Mesodermal cell (in vitro differentiated cells): ENCODE results near the gene ARHGEF40.

ENCODE experiments used
- H3K27ac ChIP-seq: 2 replicates; pipeline ENCODE4 v1.7.0; 2013; ENCODE audit warnings: mild to moderate bottlenecking, low read depth, low read length, moderate library complexity; ENCODE audit not compliant: severe bottlenecking
- H3K36me3 ChIP-seq: 2 replicates; pipeline ENCODE4 v1.7.1; 2013; ENCODE audit warnings: mild to moderate bottlenecking, low read length, moderate library complexity; ENCODE audit not compliant: control insufficient read depth, insufficient read depth
- H3K4me1 ChIP-seq: one replicate; pipeline ENCODE4 v1.7.1; 2013; ENCODE audit warnings: mild to moderate bottlenecking, low read length; ENCODE audit not compliant: insufficient read depth, control insufficient read depth, poor library complexity, severe bottlenecking
- H3K4me3 ChIP-seq: 2 replicates; pipeline ENCODE4 v1.7.0; 2013; ENCODE audit warnings: low read length, control low read depth, mild to moderate bottlenecking; ENCODE audit not compliant: insufficient read depth, poor library complexity, severe bottlenecking; ENCODE audit errors: extremely low read depth
- H3K9me3 ChIP-seq: 2 replicates; pipeline ENCODE4 v1.7.1; 2013; ENCODE audit warnings: mild to moderate bottlenecking, low read length, moderate library complexity; ENCODE audit not compliant: control insufficient read depth
- WGBS, 2 experiments: methylation state at CpG; one replicate each; pipeline ENCODE4 v1.1.5; 2013; ENCODE audit warnings: missing lambda C conversion rate in 2 of 2; ENCODE audit not compliant: insufficient coverage in 2 of 2; 5-methylcytosine and 5-hydroxymethylcytosine counted together

Gene ARHGEF40

DNA sequence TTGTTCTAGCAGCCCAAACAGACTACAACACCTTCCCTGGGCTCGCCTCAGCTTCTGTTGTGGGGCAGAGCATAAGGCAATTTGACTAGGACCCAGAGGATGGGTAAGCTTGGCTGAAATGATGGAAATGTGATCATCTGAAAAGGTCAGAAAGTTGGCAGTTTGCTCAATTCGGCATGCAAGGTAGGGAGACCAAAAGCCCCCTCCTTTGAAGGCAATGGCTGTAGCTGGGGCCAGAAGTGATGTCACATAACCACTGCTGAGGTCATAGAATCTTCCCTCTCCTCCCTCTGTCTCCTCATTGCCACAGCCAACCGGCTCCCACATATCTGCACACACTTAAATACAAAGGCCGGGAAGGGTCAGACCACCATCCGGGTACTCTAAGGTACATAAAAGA, 40.2 kb upstream of the ARHGEF40 start, which contains the start of gene TPPP2:
Gene TPPP2, plus strand, starts transcription at position 301 of the 400 bp plus-strand sequence. CDS start 365 bp downstream, outside the sequence.
- Histone ChIP-seq H3K36me3 (no peaks in the 10 kb centered on the region), H3K4me1 (peaks cover 14% of the 10 kb centered on the region), H3K27ac (no peak within 1 kb of the TSS), H3K4me3 (no peak within 1 kb of the TSS), H3K9me3 (no peaks in the 10 kb centered on the region)
- WGBS, 2 experiments, result 86 to 95% methylated on average over 3 of the region's 5 CpGs

DNA sequence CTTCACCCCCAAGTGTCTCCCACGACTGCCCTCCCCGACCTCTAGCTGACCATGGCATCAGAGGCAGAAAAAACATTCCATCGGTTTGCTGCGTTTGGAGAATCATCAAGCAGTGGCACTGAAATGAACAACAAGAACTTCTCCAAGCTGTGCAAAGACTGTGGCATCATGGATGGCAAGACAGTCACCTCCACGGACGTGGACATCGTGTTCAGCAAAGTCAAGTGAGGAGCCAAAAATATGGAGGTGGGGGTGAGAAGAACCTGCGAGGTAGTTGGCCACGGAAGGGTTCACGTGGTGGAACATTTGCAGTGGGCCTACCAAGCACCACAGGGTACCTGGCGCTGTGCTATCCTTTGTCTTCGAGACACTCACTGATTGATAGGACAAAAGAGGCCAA, 39.6 kb upstream of the ARHGEF40 start:
- Histone ChIP-seq H3K4me3 (no peak overlapping the region), H3K4me1 (peaks cover 14% of the 10 kb centered on the region), H3K9me3 (no peaks in the 10 kb centered on the region), H3K27ac (no peak overlapping the region), H3K36me3 (no peaks in the 10 kb centered on the region)
- 91 to 92% methylated on average over 12 of the region's 12 CpGs for WGBS, 2 experiments

DNA sequence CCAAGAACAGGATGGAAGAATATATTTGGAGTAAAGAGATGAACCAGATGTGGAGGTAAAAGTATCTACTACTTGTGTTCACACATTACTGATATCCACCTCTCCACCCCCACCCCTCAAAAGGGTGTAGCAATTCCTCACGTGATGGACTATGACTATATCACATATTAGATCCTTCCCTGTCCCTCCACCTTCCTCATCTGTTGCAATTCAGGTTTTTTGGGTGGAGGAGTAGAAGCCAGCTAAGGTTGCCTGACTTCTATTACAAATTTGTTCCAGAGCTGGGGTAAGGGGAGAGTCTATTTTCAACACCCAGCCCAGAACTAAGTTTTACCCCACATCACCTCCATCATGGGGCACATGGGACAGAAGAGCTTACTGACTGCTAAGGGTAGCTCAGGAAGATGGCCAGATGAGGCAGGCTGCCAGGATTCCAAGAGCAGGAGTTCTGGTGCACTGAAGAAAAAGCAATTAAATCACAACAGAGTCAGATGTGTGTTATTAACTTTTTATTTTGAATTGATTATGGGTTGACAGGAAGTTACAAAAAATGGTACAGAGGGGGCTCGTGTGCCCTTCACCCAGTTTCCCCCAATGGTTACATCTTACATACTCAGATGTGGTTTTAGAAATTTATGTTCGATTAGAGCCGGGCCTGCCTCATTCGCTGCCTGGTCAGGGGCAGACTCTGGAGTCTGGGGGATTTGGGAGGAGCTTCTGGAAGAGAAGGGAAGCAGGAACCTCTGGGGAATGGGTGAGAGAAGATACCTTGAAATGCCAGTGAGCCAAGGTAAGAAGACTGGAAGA, 37.6 kb upstream of the ARHGEF40 start:
- Histone ChIP-seq H3K27ac (no peak overlapping the region), H3K36me3 (no peaks in the 10 kb centered on the region), H3K4me3 (no peak overlapping the region), H3K9me3 (no peaks in the 10 kb centered on the region), H3K4me1 (no peaks in the 10 kb centered on the region)
- no CpG with 5 or more reads among the region's 5 CpGs for WGBS, 2 experiments

DNA sequence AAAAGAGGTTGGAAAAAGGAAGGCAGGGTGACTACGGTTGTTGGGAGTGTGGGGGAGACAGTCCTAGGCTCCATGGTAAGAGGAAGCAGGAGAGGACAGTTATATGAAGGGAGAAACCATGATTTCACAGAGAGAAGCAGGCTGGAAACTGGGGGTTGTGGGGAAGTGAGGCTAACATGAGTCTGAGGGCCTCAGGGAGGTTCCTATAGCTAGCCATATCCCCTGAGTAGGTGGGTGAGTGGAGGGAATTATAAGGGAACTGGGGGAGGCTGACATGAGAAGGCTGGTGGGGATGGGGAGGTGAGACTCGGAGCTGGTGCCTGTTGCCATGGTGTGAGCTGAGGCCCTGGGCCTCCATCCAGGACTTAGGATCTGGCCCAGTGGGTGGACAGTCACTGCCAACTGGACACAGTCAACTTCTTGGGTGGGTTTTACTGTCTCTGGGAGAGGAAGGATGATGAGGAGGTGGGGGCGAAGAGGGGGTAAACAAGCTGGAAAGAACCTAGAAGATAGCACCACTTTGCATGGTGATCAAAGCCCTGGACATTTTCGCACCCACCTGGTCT, 36.9 kb upstream of the ARHGEF40 start:
- Histone ChIP-seq H3K4me3 (no peak overlapping the region), H3K36me3 (no peaks in the 10 kb centered on the region), H3K4me1 (peaks cover under 1% of the 10 kb centered on the region), H3K9me3 (no peaks in the 10 kb centered on the region), H3K27ac (no peak overlapping the region)
- 96 to 98% methylated on average over 4 of the region's 4 CpGs for whole genome bisulfite sequencing, 2 experiments

DNA sequence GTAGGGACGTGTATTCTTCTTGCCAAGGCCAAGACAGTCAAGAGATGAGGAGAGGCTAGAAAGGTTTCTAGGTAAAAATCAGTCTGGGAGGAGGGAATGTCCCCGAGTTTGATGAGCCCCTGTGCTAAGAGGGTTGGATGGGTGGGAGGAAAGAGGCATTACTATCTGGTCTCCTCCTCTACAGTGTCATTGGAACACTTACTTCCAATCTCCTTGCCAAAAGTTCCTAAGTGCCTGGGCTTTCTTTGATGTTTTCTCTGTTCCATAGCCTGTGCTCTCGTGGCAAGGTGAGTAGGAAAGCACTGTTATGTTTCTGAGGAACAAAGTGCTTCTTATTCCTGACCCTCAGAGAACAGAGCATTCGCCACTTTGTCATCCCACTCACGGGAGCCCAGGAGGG, 35.4 kb upstream of the ARHGEF40 start, which contains the start of gene RNASE13:
Gene RNASE13, minus strand, starts transcription at position 101 of the 400 bp plus-strand sequence. CDS start 519 bp downstream, outside the sequence.
- 85 to 93% methylated on average over 3 to 4 of the region's 5 CpGs for WGBS, 2 experiments
- Histone ChIP-seq H3K4me1 (peaks cover 13% of the 10 kb centered on the region), H3K27ac (no peak within 1 kb of the TSS), H3K9me3 (no peaks in the 10 kb centered on the region), H3K36me3 (no peaks in the 10 kb centered on the region), H3K4me3 (no peak within 1 kb of the TSS)

DNA sequence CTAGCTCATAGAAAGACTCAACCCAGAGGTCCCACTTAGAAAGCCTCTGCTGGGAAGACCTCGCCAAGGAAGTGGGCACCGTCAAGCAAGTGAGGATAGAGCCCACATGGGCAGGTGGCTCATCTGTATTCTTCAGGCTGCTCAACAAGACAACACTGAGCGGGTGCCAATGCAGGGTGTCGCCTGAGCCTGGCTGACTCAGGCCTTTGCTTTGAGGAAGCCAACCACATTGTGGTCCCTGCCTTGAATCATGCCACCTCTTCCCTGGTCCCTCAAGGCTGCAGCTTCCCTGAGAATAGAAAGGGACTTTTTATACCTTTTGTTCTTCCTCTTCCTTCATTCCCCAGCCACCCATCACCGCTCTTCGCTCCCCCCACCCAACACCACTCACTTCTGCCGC, 33.4 kb upstream of the ARHGEF40 start:
- no peak overlapping the region for H3K4me3 ChIP-seq
- H3K4me1 ChIP-seq, result peaks cover 16% of the 10 kb centered on the region
- no peak overlapping the region for H3K27ac ChIP-seq
- WGBS, 2 experiments, result 93 to 100% methylated on average over 4 of the region's 7 CpGs
- H3K36me3 ChIP-seq, result no peaks in the 10 kb centered on the region
- H3K9me3 ChIP-seq, result no peaks in the 10 kb centered on the region

DNA sequence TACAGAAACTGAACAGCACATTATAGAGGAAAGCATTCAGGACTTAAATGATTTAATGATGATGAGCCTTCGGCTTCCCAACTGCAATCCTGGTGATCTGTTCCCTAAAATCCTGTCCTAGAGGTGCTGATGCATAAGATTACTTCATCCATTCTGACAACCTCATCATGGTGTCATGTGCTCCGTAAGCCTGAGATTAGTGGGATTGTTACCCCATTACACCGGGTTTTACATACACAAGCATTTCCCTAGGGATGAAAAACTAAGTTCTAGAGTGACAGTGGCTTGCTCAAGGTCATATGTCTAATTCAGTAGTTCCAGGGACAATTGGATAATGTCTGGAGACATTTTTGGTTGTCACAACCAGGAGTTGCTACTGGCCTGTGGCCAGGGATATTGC, 32.9 kb upstream of the ARHGEF40 start:
- no peak overlapping the region for H3K27ac ChIP-seq
- no peaks in the 10 kb centered on the region for H3K9me3 ChIP-seq
- WGBS, 2 experiments, result 67 to 80% methylated on average over 1 of the region's 3 CpGs
- H3K36me3 ChIP-seq, result no peaks in the 10 kb centered on the region
- no peak overlapping the region for H3K4me3 ChIP-seq
- peaks cover 17% of the 10 kb centered on the region for H3K4me1 ChIP-seq

DNA sequence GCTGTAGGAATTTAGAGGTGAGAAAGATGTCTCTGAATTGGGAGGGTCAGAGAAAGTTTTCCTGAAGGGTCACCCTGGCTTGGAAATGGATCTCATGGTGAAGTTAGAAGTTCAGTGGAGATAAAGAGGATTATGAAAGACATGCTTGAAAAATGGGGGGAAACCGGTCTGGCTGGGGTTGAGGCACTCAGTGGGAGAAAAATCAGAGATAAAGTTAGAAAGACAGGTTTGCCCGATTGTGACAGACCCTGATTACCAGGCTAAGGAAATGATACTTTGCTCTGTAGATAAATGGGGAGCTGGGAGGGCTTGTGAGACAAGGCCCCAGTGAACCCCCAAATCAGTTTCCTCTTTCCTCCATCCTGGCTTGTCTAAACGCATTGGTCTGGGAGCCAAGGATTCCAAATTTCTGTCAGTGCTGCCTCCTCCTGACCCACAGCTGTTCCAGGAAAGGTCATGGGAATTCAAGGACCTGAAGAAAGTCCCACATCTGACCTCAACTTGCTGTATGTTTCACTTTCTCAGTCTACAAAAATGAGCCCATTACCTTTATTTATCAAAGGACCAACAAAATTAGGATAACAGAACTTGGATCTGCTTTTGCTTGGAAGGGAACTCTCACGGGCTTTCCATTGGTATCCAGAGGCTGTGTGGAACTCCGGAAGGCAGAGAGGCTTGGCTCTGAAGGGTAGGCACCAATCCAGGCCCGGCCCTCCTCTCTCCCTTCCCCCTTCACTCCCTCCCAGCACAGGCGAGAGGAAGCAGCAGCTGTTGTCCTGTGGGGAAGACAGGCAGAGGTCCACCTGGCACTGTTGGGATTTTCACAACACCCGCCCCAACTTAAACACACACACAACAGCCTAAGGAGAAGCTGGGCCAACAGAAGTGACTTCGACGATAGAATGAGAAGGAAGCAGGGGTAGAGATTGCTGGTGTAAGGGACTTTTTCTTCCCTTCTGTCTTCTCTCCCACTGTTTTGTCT, 31.4 kb upstream of the ARHGEF40 start:
- H3K4me3 ChIP-seq, result no peak overlapping the region
- H3K36me3 ChIP-seq, result no peaks in the 10 kb centered on the region
- H3K27ac ChIP-seq, result peak overlapping the region; percentile 29
- 43 to 81% methylated on average over 3 to 7 of the region's 10 CpGs for WGBS, 2 experiments
- peaks cover 23% of the 10 kb centered on the region for H3K4me1 ChIP-seq
- H3K9me3 ChIP-seq, result no peaks in the 10 kb centered on the region

DNA sequence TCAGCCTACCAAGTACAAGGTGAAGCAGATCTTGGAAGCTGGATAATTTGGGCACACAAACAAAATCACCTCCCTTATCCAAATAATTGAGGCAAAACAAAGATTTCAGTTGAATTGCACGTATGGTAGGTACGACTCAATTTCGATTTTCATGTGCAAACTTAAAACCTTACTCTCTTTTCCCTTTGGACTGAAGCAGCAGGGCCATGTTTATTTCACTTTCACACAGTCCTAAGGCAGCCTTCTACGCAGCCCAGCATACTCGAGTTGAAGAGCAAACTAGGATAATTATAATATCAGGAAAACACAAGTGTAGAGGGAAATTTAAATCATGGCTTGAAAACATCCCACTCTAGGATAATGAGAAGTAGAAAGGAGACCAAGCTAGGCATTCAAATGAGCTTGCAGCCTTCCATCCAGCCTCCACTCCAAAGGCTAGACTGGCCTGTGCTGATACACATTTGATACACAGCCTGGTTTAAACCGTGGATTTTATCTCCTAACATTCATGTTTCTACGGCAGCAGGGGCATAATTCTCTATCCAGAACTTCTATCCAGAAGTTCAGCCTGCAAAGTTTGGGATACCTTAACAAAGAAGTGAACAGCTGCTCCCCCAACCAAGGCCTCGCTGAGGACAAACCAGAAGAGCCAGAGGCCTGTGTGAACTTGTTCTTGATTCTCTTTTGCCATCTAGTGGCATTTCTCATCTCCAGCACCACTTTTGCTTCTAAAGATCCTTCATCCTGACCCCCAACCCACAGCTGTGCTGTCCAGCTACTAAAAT, 30.3 kb upstream of the ARHGEF40 start:
- H3K4me3 ChIP-seq, result no peak overlapping the region
- no peak overlapping the region for H3K27ac ChIP-seq
- 45 to 49% methylated on average over 6 of the region's 8 CpGs for WGBS, 2 experiments
- peaks cover 31% of the 10 kb centered on the region for H3K4me1 ChIP-seq
- H3K36me3 ChIP-seq, result no peaks in the 10 kb centered on the region
- H3K9me3 ChIP-seq, result no peaks in the 10 kb centered on the region
